NB4 (cell line): Measurements from ENCODE around the gene LRFN2.

Experiments used
- CTCF ChIP-seq: IDR thresholded peaks from one replicate; pipeline ENCODE4 v1.5.1; 2012; ENCODE audit warnings: low read depth, low read length
- MAX ChIP-seq: IDR thresholded peaks from 2 replicates; pipeline ENCODE4 v1.6.1; 2011; ENCODE audit warnings: low read depth, low read length
- POLR2A ChIP-seq: IDR thresholded peaks from 2 replicates; pipeline ENCODE4 v1.6.1; 2011; ENCODE audit warnings: mild to moderate bottlenecking; ENCODE audit not compliant: insufficient read length; ENCODE audit errors: extremely low read depth

GRCh38 chr6:40521496-40521895 lies 65.7 kb downstream of the LRFN2 start:
- no peak for TF ChIP-seq CTCF
- TF ChIP-seq MAX, result no peak
- TF ChIP-seq POLR2A, result no peak
